Left colon (tissue), 2 donors: ENCODE data around the gene BRD2. TPM values are rescaled to one million over a fixed set of nuclear protein-coding genes. Genes with fewer than 3 reads are reported as not detected.

ENCODE experiments used
- ATAC-seq: fragments of 200-7000 bp; cut with Tn5 transposase; one replicate; pipeline ENCODE4 v1.9.1; 2020; ENCODE audit warnings: mild to moderate bottlenecking, moderate library complexity
- DNase-seq, 2 donors: peaks; one replicate each; pipeline ENCODE4 v3.0.0-alpha.2; 2020
- intact Hi-C, 2 donors: fragments of 100-400 bp; cut with DNase I in 1 of 2; cut with micrococcal nuclease in 1 of 2; formaldehyde crosslinking; loops; one replicate each; pipeline versions ENCODE4 v1.11.2 to v1.14.0; 2022; cut with DNase I, micrococcal nuclease
- total RNA-seq, 2 donors: library from RNA; stranded (reverse); fragmentation: NEBNext Ultra II Directional; extraction: Animal tissue kit (Norgen Biotek cat#: 25700); gene quantifications; one replicate each; pipeline ENCODE4 v1.2.1, GENCODE V29; 2021
- donor health status: DM: no; HTN: no; CAD: no.
- donor health status: DM: yes; HTN: yes; CAD: no.

BRD2 gene
- total RNA-seq, 2 donors from 2014 or later, result 128 TPM

- intact Hi-C loops, result no loop called here
- no peak for ATAC-seq
- no peak for DNase-seq
Observed at GRCh38 chr6:32945953-32946352, 22.4 kb upstream of the BRD2 start.

GRCh38 chr6:32946893-32947292, 21.5 kb upstream of the BRD2 start:
- intact Hi-C loops, result no loop called here
- DNase-seq (no peak), ATAC-seq (no peak)

GRCh38 chr6:32947552-32948465, 20.6 kb upstream of the BRD2 start:
- ATAC-seq (peak; percentile 67), DNase-seq (peak; percentile 49 to 59)
- intact Hi-C loops, result no loop called here

GRCh38 chr6:32949113-32949512, 19.3 kb upstream of the BRD2 start:
- ATAC-seq (no peak), DNase-seq (no peak)
- intact Hi-C loops, result no loop called here

GRCh38 chr6:32950010-32950409, 18.4 kb upstream of the BRD2 start:
- intact Hi-C loops, result no loop called here
- DNase-seq (no peak), ATAC-seq (no peak)

GRCh38 chr6:32950449-32950848, 17.9 kb upstream of the BRD2 start:
- intact Hi-C loops, result no loop called here
- DNase-seq (no peak), ATAC-seq (no peak)

- ATAC-seq, result peak; percentile 99
- peak; percentile 86 to 93 for DNase-seq
- intact Hi-C loops, result no loop called here
Observed at GRCh38 chr6:32952817-32953739, 15.3 kb upstream of the BRD2 start, which contains the start of gene HLA-DMA. Gene HLA-DMA (minus strand): TSS chr6:32953097. CDS start chr6:32953036, 61 bp downstream.

- no peak for DNase-seq
- intact Hi-C loops, result no loop called here
- no peak for ATAC-seq
Observed at GRCh38 chr6:32953775-32954174, 14.6 kb upstream of the BRD2 start.

GRCh38 chr6:32954267-32954666, 14.1 kb upstream of the BRD2 start:
- no peak for ATAC-seq

GRCh38 chr6:32954986-32955802, 13.2 kb upstream of the BRD2 start:
- ATAC-seq, result peak; percentile 22
- intact Hi-C loops, result no loop called here
- peak in 1 of 2 donors; percentile 44 for DNase-seq

More at GRCh38 chr6:32954267-32954666, 14.1 kb upstream of the BRD2 start:
- DNase-seq, result no peak
- intact Hi-C loops, result no loop called here

GRCh38 chr6:32956176-32956575, 12.2 kb upstream of the BRD2 start:
- ATAC-seq (no peak), DNase-seq (no peak)
- intact Hi-C loops, result no loop called here

- DNase-seq (no peak), ATAC-seq (peak; percentile 84)
- intact Hi-C loops, result no loop called here
Observed at GRCh38 chr6:32960563-32960962, 7.8 kb upstream of the BRD2 start.

- DNase-seq (no peak), ATAC-seq (no peak)
- intact Hi-C loops, result no loop called here
Observed at GRCh38 chr6:32962213-32962826, 6.1 kb upstream of the BRD2 start.

- ATAC-seq, result no peak
- no peak for DNase-seq
- intact Hi-C loops, result no loop called here
Observed at GRCh38 chr6:32963866-32964265, 4.5 kb upstream of the BRD2 start.

- ATAC-seq (no peak), DNase-seq (no peak)
- intact Hi-C loops, result no loop called here
Observed at GRCh38 chr6:32964776-32965175, 3.6 kb upstream of the BRD2 start.

GRCh38 chr6:32967151-32968091, 973 bp upstream of the BRD2 start:
- intact Hi-C loops, result no loop called here
- DNase-seq (no peak), ATAC-seq (no peak)
